HepG2 (cell line): ENCODE measurements around the gene HLF. TPM values are rescaled to one million over a fixed set of nuclear protein-coding genes. Genes with fewer than 3 reads are reported as not detected.
A peak's percentile ranks its signal among the peaks of the same experiment; 100 is the strongest.

Source experiments
- GLI4 ChIP-seq: sonication (generic); formaldehyde crosslinking; IDR thresholded peaks from 2 replicates; pipeline ENCODE4 v1.5.1; 2020; ENCODE audit warnings: missing genetic modification reagents, mild to moderate bottlenecking, moderate library complexity, borderline replicate concordance
- GTF3A ChIP-seq: sonication (generic); formaldehyde crosslinking; conservative IDR thresholded peaks from 2 replicates; pipeline ENCODE4 v1.4.0; 2020; ENCODE audit warnings: mild to moderate bottlenecking, missing genetic modification reagents
- HNF4G ChIP-seq, 2 experiments: sonication (generic) in 1 of 2; formaldehyde crosslinking in 1 of 2; IDR thresholded peaks; 2 replicates each; pipeline versions ENCODE4 v1.4.0 to v1.6.1; 2011 to 2020; ENCODE audit warnings: borderline replicate concordance in 2 of 2, low read depth in 2 of 2, mild to moderate bottlenecking in 2 of 2, low read length in 1 of 2, missing genetic modification reagents in 1 of 2, moderate library complexity in 1 of 2
- IRF9 ChIP-seq: sonication (generic); formaldehyde crosslinking; IDR thresholded peaks from 2 replicates; pipeline ENCODE4 v1.8.0; 2022; ENCODE audit warnings: missing genetic modification reagents, mild to moderate bottlenecking, borderline replicate concordance
- LBX2 ChIP-seq: sonication (generic); formaldehyde crosslinking; IDR thresholded peaks from 2 replicates; pipeline ENCODE4 v1.5.0; 2020; ENCODE audit warnings: missing genetic modification reagents, mild to moderate bottlenecking, borderline replicate concordance
- NFYB ChIP-seq: sonication (generic); formaldehyde crosslinking; IDR thresholded peaks from 2 replicates; pipeline ENCODE4 v1.4.0; 2020; ENCODE audit warnings: missing genetic modification reagents
- RAD21 ChIP-seq: fragments of 450-650 bp; formaldehyde crosslinking; IDR thresholded peaks from 2 replicates; pipeline ENCODE4 v1.5.0; 2020; ENCODE audit warnings: mild to moderate bottlenecking
- SP1 ChIP-seq, 2 experiments: fragments of 450-650 bp in 1 of 2; sonication (generic) in 1 of 2; formaldehyde crosslinking in 1 of 2; IDR thresholded peaks; 2 replicates each; pipeline versions ENCODE4 v1.4.0 to v1.6.1; 2016 to 2020; ENCODE audit warnings: missing genetic modification reagents in 1 of 2
- TBL1XR1 ChIP-seq: fragments of 150-350 bp; IDR thresholded peaks from 2 replicates; pipeline ENCODE4 v1.6.1; 2014; ENCODE audit warnings: borderline replicate concordance, low read length; ENCODE audit not compliant: partially characterized antibody
- TRIM24 ChIP-seq: sonication (generic); formaldehyde crosslinking; IDR thresholded peaks from 2 replicates; pipeline ENCODE4 v1.8.0; 2022; ENCODE audit warnings: mild to moderate bottlenecking, missing genetic modification reagents
- XRCC5 ChIP-seq: fragments of 200-400 bp; formaldehyde crosslinking; optimal IDR thresholded peaks from 2 replicates; pipeline ENCODE3; 2017; ENCODE audit warnings: mild to moderate bottlenecking, low read length
- ZFYVE20 ChIP-seq: sonication (generic); formaldehyde crosslinking; IDR thresholded peaks from 2 replicates; pipeline ENCODE4 v1.8.0; 2023; ENCODE audit warnings: low read depth, mild to moderate bottlenecking, moderate library complexity, missing genetic modification reagents, borderline replicate concordance
- ZHX1 ChIP-seq: sonication (generic); formaldehyde crosslinking; IDR thresholded peaks from 2 replicates; pipeline ENCODE4 v1.8.1; 2022; ENCODE audit warnings: low read depth, mild to moderate bottlenecking, missing genetic modification reagents
- ZNF136 ChIP-seq: sonication (generic); formaldehyde crosslinking; IDR thresholded peaks from 2 replicates; pipeline ENCODE4 v1.8.1; 2022; ENCODE audit warnings: low read depth, mild to moderate bottlenecking, moderate library complexity, missing genetic modification reagents
- ZNF24 ChIP-seq: fragments of 450-650 bp; IDR thresholded peaks from 2 replicates; pipeline ENCODE4 v1.6.1; 2017; ENCODE audit warnings: antibody characterized with exemption, mild to moderate bottlenecking
- ZNF253 ChIP-seq: sonication (generic); formaldehyde crosslinking; IDR thresholded peaks from 2 replicates; pipeline ENCODE4 v1.8.0; 2022; ENCODE audit warnings: mild to moderate bottlenecking, missing genetic modification reagents, borderline replicate concordance
- ZNF292 ChIP-seq: sonication (generic); formaldehyde crosslinking; IDR thresholded peaks from 2 replicates; pipeline ENCODE4 v1.8.1; 2022; ENCODE audit warnings: mild to moderate bottlenecking, low read depth, missing genetic modification reagents, borderline replicate concordance
- ZNF331 ChIP-seq: sonication (generic); formaldehyde crosslinking; IDR thresholded peaks from 2 replicates; pipeline ENCODE4 v1.4.0; 2020; ENCODE audit warnings: missing genetic modification reagents
- ZNF337 ChIP-seq: sonication (generic); formaldehyde crosslinking; IDR thresholded peaks from 2 replicates; pipeline ENCODE4 v1.5.1; 2020; ENCODE audit warnings: missing genetic modification reagents, low read depth, mild to moderate bottlenecking, borderline replicate concordance
- ZNF710 ChIP-seq: sonication (generic); formaldehyde crosslinking; IDR thresholded peaks from 2 replicates; pipeline ENCODE4 v1.5.0; 2020; ENCODE audit warnings: mild to moderate bottlenecking, missing genetic modification reagents, borderline replicate concordance
- polyA plus RNA-seq, 8 experiments: library from polyadenylated mRNA; depleted of rRNA in 3 of 8; stranded (reverse) in 7 of 8; unstranded in 1 of 8; fragments of >200 nt; fragmentation: Illumina TruSeq in 4 of 8; extraction: Trizol in 4 of 8; gene quantifications; 2 replicates each; pipeline versions ENCODE4 v1.2.1 to v1.2.3, GENCODE V29; 2011 to 2016; ENCODE audit warnings: low read depth in 4 of 8, missing spikeins in 1 of 8, mixed read lengths in 1 of 8; ENCODE audit not compliant: insufficient read depth in 1 of 8
- total RNA-seq, 5 experiments: library from RNA; depleted of rRNA; stranded (reverse); fragments of >200 nt; fragmentation: Illumina TruSeq; extraction: Trizol; gene quantifications; 2 replicates each; pipeline ENCODE4 v1.2.3, GENCODE V29; 2016; ENCODE audit warnings: low read depth in 1 of 5

HLF gene
- total and polyA plus RNA-seq, 2 of the 13 experiments (the other 11 are each of a cell fraction or from before 2014, with no cell fraction given), result 202 to 346 TPM

- TF ChIP-seq ZNF253 (CRISPR knock-in tag) (no peak), ZNF331 (peak; percentile 41; the same call in 1 of the 2 replicates), ZNF136 (CRISPR knock-in tag) (no peak), NFYB (CRISPR knock-in tag) (no peak), ZHX1 (0 out of 2 replicates have a peak, but pooled peaks have one; percentile 72), IRF9 (CRISPR knock-in tag) (no peak), GTF3A (no peak; the same call in 1 of the 2 replicates), ZNF710 (CRISPR knock-in tag) (peak; percentile 94), XRCC5 (peak; percentile 55), LBX2 (peak; percentile 79; the same call in 1 of the 2 replicates), ZFYVE20 (CRISPR knock-in tag) (no peak), HNF4G (IDR thresholded peaks at IDR 0.05; ENCODE audit: borderline replicate concordance, low read depth, low read length) (peak; percentile 96), HNF4G (CRISPR knock-in tag; IDR thresholded peaks at IDR 0.05; ENCODE audit: borderline replicate concordance, low read depth) (peak; percentile 88), TRIM24 (CRISPR knock-in tag) (peak; percentile 80; the same call in 1 of the 2 replicates), TBL1XR1 (peak; percentile 54), ZNF292 (CRISPR knock-in tag) (no peak), ZNF24 (no peak), RAD21 (CRISPR knock-in tag) (no peak; the same call in 1 of the 2 replicates), GLI4 (CRISPR knock-in tag) (no peak), SP1 (IDR thresholded peaks at IDR 0.05) (no peak), SP1 (CRISPR knock-in tag; IDR thresholded peaks at IDR 0.05) (no peak; the same call in 1 of the 2 replicates), ZNF337 (CRISPR knock-in tag) (no peak)
These were observed 20.9 kb downstream of the HLF start (continued) for GRCh38 chr17:55285340-55286301.
